DMS79 (cell line): ENCODE measurements around the gene FPR3.

Experiments
- DNase-seq: peaks from one replicate; lab custom pipeline; 2025; lab: John Stamatoyannopoulos, UW

The FPR3 gene

GRCh38 chr19:51807925-51808324 lies 13.0 kb downstream of the FPR3 start:
- no peak for DNase-seq

GRCh38 chr19:51808333-51808986 lies 13.5 kb downstream of the FPR3 start:
- DNase-seq = no peak

- DNase-seq = no peak
These were observed 14.8 kb downstream of the FPR3 start for GRCh38 chr19:51809787-51810186.

DNA sequence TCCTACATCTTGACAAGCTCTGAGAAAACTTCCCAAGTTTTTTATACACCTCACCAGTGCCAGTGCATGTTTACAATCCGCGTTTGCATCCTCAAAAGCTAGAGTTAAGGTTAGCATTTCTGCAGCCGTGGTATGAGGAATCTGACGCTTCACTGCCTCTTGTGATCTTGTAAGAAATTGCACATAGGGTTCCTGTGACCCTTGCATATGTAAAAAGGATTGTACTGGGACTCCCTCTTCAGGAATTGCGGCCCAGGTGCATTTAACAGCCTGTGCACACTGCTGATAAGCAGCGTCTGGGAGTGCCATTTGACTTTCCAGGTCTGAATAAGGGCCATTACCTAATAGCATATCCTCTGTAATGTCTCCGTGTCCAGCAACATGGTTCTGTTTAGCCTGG lies 15.3 kb downstream of the FPR3 start:
- no peak for DNase-seq

DNA sequence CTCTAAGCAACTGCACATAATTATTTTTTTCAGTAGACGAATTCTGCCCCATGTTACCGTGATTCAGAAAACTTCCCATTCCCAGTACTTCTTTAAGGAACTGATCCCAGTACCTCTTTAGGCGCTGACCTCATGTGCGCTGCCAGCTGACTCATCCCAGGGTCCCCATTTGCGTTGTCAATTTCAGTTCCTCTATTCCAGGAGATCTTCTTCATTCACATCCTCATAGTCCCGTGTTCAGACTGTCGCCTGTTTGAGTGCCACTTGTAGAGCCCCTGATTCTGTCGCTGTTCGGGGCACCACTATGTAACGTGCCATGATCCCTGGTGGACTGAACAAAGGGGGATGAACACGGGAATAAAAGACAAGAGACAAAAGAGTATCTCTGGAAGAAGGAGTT lies 16.4 kb downstream of the FPR3 start:
- DNase-seq = no peak

- no peak for DNase-seq
These were observed 20.1 kb downstream of the FPR3 start for GRCh38 chr19:51815043-51815442.

GRCh38 chr19:51816711-51817110 lies 21.8 kb downstream of the FPR3 start:
- no peak for DNase-seq

GRCh38 chr19:51820011-51820410 lies 25.1 kb downstream of the FPR3 start:
- no peak for DNase-seq

DNA sequence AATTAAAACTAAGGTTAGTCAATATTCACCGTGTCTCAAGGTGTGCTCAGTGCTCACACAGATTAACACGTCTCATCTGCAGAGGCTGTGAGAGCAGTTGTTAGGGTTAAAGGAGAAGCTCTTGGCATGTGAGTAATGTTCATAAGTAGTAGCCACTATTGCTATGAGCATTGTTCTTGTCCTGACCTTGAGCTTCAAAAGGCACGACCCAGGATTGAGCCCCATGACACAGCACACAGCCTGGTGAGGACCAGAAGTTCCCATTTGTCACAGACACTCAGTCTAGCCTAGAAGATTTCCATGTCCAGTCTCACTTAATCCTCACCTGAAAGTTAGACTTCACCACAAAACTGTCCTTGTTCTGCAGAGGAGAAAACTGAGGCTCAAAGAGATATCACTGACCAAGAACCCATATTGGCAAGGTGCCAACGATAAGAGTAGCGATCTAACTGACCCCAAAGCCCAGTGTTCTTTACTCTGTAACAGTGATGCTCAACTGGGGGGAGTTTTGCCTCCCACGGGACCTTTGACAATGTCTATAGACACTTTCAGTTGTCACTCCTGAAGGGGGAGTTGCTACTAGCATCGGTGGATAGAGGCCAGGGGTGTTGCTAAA lies 26.0 kb downstream of the FPR3 start:
- DNase-seq = no peak

DNA sequence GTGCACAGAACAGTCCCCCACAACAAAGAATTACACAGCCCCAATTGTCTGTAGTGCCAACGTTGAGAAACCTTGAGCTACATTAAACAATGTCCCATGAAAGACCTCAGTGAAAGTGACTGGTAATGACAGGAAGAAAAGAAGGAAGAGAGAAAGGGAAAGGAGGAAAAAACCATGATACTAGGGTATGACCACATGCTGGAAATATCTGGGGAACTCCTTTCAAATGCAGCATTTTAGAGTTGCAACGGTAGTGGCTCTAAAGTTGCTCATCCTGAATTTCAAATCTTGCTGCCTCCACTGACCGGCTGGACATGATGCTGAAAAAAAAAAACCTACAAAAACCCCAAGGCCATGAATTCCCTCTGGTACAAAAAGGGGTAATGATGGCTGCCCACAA lies 26.5 kb downstream of the FPR3 start:
- DNase-seq = no peak

DNA sequence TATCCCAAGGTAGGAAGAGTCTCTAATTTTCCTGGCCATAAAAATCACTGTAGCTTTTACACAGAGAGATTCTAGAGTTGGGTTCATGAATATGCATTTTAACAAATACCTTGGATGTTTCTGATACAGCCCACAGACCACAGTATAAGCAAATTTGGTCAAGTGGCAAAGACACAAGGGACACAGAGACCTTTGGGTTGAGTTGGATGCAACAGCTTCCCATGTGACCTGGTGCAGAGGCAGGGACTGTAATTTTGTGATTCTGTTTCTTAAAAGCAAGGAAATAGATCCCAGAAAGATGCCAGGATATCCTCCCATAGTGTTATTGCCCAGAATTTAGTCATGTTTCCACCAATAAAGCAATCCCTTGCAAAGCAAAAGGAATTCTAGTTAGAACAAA lies 27.0 kb downstream of the FPR3 start:
- DNase-seq = no peak

DNA sequence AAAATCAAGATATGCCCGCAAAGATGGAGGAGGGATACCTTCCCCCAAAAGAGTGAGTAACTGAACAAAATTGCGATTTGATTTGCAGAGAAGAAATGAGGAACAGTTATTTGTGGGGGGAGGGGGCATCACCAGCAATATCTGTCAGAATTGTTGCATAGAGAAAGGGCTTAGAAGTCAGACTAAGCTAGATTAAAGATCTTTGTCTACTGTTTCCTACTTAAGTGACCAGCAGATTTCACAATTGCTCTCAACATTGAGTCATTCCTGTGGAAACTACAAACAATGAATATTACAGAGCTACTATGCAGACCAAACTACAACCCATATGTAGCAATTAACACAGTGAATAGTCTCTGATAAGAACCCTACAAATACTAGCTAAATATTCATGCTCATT lies 27.4 kb downstream of the FPR3 start:
- no peak for DNase-seq

- DNase-seq = no peak
These were observed 28.0 kb downstream of the FPR3 start for GRCh38 chr19:51822946-51823345.

DNA sequence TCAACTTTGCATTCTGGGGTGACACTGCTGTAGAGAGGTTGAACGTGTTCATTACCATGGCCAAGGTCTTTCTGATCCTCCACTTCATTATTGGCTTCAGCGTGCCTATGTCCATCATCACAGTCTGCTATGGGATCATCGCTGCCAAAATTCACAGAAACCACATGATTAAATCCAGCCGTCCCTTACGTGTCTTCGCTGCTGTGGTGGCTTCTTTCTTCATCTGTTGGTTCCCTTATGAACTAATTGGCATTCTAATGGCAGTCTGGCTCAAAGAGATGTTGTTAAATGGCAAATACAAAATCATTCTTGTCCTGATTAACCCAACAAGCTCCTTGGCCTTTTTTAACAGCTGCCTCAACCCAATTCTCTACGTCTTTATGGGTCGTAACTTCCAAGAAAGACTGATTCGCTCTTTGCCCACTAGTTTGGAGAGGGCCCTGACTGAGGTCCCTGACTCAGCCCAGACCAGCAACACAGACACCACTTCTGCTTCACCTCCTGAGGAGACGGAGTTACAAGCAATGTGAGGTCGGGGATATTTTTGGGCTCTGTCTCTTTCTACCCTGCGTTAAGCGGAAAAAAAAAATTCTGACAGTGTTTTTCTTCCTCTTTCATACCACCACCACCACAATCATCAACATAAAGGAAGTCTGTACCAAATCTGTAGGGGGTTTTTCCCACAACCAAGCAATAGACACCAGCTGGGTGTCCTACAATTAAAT lies 29.5 kb downstream of the FPR3 start:
- DNase-seq = no peak

GRCh38 chr19:51830274-51830673 lies 35.3 kb downstream of the FPR3 start:
- DNase-seq = no peak

- no peak for DNase-seq
These were observed 42.2 kb downstream of the FPR3 start for GRCh38 chr19:51837145-51837544.

- DNase-seq = no peak
These were observed 67.1 kb downstream of the FPR3 start for GRCh38 chr19:51861870-51862622.

DNA sequence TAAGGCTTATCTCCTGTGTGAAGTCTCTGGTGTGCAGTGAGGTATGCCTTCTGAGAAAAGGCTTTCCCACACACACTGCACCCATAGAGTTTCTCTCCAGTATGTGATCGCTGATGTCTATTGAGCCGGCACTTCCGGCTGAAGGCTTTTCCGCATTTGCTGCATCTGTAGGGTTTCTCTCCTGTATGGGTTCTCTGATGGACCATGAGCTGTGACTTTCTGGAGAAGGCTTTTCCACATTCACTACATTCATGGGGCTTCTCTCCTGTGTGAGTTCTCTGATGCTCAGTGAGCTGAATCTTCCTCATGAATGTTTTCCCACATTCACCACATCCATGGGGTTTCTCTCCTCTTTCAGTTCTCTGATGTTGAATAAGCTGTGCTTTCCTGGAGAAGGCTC lies 78.1 kb downstream of the FPR3 start:
- DNase-seq = no peak
